Inflammatory macrophage treated with lipopolysaccharide for 4 hours (primary cell): ENCODE measurements around the gene PPP2R3A.
"Not testable (repeated sequence)": the region's sequence is repeated elsewhere in the genome, so short reads cannot be mapped to it uniquely, and the experiment has no call there.

Experiments
- DNase-seq: peaks from one replicate; pipeline ENCODE4 v3.0.0-alpha.2; 2020

The PPP2R3A gene

DNA sequence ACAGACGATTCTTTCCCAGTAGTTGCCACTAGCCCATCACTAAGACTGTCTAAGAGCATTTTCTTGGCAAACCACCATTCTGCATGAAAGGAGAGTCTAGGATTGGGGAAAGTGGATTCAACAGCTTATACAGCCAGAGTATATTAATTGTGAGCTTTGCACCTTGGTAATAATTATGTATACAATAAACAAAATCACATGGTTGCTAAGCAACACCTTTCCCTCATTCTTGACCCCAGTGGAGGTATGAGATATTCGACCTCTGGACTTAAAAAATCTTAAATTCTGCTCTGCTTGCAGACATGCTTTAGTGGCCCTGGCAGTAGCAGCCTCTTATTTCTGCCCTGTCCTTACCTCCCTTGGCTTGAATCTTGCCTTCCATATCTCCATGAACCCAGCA is 73.1 kb downstream of the PPP2R3A start:
- no peak for DNase-seq

DNA sequence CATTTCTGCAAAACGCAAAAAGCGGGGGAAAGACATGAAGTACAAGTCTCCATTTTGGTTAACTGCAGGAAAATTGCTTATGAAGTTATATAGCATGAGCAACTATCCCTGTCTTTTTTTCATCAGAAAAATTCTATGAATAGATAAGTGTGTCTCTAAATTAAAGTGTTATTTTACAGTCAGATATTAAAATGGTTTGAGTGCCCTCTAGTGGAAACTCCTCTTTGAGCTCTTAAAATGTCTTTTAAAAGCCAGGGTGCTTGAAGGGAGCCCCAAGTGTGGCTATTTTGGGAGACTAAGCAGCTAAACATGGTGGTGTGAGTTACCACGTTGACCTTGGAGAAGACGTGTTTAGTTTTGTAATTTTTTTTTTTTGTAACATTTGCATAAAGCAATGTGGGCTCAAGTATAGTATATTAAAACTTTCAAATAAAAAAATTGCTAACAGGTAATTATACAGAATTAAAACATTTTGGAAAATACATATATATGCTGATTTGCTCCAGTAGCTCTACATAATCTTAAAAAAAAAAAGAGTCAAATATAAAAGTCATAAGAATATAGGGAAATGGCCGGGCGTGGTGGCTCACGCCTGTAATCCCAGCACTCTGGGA is 77.2 kb downstream of the PPP2R3A start:
- DNase-seq = peak; percentile 55

DNA sequence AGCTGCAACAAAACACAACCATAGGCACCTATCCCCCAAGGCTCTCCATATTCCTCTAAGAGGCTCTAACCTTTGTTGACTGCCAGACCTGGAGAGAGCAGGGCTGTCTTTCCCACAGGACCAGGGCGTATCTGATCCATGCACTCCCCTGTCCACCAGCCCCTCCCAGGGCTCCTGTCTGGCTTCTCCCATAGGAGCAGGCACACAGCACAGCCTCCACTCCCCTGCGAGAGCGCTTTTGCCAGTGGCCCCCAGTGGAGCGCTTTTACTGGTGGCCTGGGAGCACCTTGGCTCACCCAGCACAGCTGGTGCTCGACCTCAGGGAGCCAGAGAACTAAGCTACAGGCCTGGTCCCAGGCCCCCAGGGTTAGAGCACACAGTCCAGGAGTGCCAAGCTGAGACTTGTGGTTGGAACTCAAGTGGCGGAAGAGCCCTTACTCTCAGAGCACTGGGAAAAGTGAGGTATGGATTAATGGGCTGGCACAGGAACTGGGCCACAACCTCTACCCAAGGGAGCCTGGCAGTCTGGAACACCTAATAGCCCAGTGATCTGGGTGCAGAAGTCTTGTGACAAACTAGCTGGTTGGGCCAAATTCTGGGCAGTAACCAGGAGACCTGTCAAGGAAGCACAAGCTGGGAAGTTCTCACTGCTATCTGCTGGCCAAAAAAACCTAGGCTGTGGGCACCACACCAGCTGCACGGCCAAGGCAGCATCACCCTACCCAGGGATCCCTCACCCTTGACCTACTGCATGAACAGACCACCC is 79.6 kb downstream of the PPP2R3A start:
- DNase-seq = no peak

DNA sequence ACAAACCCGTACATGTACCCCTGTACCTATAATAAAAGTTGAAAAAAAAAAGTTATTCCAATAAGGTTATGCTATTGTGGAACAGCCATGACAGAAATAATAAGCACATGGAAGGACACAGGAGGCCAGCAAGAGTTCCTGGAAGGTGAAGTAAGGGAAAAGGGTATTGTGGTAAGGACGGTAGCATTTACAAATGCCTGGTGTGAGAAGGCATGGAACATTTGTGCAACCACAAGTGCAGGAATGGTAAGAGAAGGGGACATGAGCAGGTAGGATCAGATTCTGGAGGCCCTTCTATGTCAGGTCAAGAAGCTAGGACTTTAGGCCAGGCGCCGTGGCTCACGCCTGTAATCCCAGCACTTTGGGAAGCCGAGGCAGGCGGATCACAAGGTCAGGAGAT is 82.5 kb downstream of the PPP2R3A start:
- no peak for DNase-seq

DNA sequence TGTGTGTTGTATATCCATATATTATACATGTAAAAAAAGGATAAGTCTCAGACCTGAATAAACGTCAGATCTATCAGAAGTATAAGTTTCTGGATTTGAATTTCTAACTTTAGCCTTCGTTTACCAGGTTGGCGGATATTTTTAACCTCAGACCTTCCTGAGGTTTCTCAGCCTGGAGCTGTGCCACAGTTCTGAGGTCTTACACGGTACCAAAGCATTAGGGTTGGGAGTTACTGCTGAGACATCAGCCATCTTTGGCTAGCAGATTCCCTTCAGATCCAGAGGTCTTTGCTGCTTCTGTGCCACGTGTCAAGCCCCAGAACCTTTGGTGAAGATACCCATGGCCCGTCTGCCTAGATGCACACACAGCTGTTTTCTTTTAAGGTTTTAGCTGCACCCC is 84.7 kb downstream of the PPP2R3A start:
- no peak for DNase-seq

DNA sequence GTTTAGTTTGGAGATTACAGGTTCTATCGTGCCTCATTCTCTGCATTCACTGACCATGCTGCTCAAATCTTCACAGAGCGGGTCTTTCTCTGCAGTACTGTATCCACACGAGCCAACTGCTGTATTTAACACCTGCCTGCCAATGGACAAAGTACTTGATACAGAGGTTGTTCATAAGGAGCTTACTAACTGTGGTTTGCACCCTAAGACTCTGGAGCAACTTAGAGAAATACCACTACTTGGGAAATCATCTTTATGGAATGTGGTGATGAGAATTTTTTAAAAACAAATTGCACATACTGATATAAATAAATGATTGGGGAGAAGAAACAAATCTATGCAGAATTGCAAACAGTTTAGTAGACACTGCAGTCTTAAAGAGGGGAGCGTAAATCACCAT is 90.0 kb downstream of the PPP2R3A start:
- DNase-seq = no peak

DNA sequence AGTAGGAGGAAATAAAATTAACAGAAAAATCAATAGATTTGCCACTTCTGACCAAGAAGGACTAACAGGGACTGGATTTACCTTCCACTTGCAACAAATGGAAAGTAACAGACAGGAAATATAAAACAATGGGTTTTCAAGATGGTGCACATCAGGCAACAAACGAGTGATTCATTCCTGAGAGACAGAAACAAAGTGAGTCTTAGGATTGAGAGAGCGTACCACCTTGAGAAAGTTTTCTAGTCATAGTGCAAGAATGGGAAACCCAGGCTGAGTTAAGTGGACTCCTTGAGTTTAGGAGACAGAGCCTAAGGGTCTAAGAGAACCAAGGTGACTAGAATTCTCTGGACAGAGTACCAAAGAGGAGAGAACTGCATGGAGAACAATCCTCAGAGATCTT is 101.7 kb downstream of the PPP2R3A start:
- DNase-seq = no peak

DNA sequence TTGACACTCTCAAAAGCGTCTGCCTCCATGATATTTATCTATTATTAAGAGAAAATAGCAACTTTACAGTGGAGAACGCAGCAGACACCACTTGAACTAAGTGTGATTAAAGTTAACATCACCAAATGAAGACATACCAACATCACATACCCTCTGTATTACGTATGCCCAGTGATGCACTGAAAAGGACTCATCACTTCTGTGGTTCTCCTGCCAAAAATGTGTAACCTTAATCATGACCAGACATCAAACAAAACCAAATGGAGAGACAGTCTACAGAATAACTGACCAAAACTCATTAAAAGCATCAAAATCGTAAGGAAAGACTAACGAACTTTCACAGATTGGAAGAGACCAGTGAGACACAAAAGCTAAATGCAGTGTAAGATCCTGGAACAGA is 103.2 kb downstream of the PPP2R3A start:
- DNase-seq = no peak

DNA sequence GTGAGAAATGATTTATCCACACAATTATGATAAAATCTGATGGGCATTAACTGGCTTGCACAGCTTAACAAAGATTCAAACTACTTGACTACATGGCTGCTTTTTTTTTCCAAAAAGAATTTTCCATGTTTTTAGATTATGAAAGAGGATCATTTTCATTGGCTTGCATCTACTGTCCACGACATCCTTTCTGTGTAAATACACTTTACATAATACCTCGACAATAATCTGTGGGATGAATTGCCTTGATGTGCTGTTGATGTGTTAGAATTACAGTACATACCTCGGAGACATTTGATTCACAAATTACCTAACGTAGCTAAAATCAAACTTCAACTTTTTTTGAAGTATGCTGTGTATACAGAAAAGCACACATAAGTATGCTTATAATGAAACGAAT is 104.4 kb downstream of the PPP2R3A start:
- DNase-seq = no peak

DNA sequence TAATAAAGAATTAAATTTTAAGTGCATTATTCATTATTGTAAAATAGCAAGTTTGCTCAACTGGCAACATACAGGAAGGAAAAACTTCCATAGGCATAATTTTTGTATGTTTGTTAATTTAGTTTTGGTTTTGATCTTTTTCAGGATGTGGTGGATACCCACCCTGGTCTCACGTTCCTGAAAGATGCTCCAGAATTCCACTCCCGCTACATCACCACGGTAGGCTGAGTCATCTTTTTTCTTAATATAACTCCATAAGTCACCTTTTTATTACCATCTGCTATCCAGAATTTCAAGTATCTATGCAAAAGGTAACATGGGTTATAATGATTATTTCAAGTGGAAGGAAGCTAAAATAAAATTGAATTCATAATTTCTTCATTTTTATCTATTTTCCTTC is 104.8 kb downstream of the PPP2R3A start:
- DNase-seq = no peak

DNA sequence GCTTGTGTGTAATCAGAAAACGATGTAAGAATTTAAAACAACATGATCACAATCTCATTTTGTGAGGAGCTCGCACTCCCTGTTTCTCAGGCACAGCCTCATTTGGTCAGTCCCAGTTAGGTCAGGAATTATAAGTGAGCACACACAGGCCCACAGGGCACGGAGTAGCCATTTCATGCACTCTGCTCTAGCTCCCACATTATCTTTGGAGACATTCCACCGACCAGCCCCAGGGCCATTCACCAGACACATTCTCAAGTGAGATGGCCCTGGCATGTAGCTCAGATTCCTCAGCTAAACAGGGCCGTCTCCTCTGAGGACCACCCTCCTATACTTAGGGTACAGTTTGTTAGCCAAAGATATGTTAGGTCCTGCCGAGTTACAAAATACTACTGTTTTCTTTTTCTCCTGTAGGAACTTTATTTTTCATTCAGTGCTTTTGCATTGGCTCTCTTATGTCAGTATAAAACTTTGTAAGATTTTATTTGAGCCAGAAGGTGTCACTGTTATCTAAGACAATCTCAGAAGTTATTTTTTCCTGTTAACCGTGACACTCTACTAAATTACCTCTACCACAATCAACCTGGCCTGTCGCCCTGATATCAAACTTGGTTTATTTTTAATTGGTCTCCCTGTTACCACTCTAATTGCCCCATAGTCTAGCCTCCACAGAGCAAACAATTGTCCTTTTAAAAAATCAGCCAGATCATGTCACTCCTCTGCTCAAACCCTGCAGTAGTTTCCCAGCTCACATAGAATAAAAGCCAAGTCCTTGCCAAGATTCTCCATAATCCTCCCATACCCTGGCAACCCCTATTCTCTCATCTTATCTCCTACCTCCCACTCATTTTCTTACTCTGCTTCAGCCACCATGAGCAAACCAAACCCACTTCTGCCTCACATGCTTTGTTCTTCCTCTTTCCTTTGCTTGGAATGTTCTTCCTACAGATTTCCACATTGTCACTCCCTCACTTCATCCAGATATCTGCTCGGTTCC is 105.7 kb downstream of the PPP2R3A start:
- DNase-seq = peak; percentile 72

DNA sequence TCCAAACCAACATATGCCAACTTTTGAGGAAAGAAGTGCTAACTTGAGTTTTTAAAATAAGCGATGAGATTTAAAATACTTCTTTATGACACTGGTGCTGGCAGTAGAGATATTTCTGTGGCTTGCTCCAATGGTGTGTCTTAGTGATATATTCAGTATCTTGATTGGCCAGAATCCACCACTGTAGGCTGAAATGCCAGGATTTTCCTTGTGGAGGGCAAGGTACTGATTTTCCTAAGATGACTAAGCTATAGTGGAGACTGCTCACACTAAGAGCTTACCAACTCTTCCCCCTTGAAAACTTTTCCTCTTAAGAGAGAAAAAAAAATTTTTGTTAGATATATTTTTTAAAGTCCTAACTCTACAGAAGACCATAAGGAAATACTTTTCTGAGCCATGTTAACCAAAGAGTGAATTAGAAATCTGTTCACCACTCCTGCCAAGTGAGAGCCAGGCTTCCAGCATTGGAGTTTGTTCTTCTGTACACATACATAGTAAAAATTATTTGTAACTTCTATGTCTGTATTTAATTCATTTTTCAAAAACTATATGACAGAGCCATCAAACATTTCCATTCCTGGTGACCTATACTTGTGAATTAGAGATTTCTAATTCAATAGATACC is 109.1 kb downstream of the PPP2R3A start:
- no peak for DNase-seq

DNA sequence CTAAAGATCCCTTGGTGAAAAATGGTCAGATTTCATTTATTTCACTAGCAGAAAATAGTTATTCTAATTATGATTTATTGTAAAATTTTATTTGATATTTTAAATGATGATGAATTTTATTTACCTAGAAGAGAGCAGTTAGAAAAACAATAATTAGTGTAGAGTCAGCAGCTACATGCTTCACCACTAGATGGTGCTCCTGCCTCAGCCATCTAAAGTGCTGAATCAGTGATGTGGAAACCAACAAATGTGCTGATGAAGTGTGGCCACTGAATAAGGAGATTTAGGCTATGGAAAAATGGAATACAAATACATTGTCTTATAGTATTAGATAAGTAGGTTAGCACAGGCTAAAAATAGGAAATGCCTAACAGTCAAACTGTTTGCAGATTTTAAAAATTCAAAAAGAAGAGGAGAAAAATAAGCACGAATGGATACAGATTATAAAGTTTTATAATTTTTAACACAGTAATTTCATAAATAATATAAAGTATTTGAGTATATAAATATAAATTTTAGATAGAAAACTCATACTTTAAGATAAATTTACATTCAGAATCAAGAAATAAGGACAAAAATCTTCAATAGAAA is 109.8 kb downstream of the PPP2R3A start:
- DNase-seq = peak; percentile 75

DNA sequence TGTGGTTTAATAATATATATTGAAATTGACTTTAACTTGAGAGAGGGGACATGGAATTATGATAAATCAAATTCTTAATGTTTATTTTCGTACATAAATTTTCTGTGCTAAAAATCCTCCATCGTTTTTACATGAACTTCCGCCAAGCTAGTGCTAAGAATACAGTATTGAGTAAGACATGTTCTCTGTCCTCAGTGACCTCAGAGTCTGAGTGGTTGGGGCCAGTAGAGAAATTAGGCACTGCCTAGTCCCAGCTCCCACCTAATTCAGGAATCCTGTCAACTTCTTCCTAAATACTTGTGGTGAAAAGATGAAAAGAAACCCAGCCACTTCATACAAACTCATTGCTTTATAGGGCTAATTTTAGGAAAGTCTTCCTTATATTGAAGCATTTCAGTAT is 110.3 kb downstream of the PPP2R3A start:
- peak; percentile 69 for DNase-seq

DNA sequence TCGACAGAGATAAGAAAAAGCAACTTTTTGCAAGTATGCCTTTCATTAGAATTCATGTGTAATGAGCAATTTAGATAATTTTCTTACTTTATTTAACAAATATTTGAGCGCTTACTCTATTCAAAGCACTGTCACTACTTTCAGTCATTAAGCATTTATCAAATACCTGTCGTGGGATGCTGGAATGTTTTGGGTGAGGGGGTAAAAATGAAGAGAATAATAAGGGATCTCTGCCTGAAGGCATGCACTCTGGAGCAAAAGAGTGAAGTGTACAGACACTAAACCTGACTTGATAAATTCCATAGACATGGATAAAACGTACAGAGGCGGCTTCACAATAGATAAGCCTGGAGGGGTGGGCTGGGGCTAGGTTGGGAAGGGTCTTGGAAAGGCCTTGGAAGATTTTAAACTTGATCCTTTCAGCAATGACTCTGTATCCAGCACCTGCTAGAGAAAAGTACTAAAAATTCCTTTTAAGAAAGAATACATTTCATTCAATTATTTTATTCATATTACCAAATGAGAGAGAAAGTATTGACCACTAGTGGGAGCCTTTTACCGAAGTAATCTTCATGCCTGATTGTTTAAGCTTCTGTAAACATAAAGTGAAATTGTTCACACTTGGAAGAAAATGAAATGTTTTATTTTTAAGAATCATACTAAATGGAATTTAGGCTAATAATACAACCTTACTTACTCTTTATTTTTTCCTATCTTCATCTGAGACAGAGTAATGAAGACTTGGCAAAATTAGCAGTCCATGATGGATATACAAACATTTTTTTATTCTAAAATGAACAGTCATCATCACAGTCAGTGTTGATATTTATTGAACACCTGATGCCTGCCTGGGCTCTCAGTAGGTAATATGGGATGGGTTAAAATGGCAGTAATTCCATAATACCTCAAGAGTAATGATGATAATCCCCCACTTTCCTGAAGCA is 113.2 kb downstream of the PPP2R3A start:
- peak; percentile 36 for DNase-seq

DNA sequence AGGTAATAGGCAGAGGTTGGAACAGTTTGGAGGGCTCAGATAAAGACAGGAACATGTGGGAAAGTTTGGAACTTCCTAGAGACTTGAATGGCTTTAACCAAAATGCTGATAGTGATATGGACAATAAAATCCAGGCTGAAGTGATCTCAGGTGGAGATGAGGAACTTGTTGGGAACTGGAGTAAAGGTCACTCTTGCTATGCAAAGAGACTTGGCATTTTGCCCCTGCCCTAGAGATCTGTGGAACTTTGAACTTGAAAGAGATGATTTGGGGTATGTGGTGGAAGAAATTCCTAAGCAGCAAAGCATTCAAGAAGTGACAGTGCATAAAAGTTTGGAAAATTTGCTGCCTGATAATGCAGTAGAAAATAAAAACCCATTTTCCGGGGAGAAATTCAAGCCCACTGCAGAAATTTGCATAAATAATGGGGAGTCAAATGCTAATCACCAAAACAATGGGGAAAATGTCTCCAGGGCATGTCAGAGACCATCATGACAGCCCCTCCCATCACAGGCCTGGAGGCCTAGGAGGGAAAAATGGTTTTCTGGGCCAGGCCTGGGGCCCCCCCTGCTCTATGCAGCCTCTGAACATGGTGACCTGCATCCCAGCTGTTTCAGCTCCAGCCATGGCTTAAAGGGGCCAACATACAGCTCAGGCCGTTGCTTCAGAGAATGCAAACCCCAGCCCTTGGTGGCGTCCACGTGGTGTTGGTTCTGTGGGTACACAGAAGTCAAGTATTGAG is 118.3 kb downstream of the PPP2R3A start:
- DNase-seq = not testable (repeated sequence)

DNA sequence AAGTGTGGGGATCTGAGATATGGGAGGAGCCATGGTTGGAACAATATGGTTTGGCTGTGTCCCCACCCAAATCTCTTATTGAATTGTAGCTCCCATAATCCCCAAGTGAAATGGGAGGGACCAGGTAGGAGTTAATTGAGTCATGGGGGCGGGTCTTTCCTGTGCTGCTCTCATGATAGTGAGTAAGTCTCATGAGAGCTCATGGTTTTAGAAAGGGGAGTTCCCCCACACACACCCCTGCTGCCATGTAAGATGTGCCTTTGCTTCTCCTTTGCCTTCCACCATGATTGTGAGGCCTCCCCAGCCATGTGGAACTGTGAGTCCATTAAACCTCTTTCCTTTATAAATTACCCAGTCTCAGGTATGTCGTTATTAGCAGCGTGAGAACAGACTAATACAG is 119.5 kb downstream of the PPP2R3A start:
- DNase-seq = peak; percentile 26

DNA sequence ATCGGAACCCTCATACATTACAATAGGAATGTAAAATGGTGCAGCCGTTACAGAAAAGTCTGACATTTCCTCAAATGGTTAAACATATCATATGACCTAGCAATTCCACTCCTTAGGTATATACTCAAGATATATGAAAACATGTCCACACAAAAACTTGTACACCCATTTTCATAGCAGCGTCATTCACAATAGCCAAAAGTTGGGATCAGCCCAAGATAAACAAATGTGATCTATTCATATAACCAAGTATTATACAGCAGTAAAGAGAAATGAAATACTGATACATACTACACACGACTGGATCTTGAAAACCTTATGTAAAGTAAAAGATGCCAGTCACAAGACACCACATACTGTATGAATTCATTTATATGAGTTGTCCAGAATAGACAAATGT is 128.2 kb downstream of the PPP2R3A start:
- no peak for DNase-seq

DNA sequence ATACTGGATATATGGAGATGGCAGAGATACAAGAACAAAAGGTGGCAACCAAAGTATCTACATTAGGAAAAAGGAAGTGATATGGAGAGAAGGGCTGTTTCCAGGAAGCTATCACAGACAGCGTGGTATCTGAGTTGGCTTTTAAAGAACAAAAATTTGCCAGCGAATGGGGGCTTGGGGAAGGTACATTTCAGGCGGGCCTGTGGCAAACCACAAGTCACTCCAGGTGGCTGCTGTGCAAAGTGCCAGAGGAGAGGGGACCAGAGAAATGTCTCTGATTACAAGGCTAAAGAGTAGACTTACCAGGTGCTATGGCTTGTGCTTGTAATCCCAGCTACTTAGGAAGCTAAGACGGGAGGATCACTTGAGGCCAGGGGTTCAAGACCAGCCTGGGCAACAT is 139.5 kb downstream of the PPP2R3A start:
- no peak for DNase-seq

DNA sequence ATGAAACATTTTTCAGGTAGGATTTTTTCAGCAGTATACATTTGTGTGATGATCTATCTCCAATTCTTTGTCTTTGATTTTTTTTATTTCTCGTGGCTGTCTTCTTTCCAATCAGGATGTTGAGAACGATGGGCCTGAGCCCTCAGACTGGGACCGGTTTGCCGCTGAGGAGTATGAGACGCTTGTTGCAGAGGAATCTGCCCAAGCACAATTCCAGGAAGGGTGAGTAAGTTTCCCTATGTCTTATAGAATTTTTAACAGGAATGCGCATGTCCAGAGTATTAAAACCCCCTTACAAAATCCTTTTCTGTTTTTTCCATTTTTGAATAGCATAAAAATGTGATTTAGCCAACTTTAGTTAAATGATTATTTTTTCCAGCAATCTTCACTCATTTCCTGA is 140.6 kb downstream of the PPP2R3A start:
- DNase-seq = no peak

DNA sequence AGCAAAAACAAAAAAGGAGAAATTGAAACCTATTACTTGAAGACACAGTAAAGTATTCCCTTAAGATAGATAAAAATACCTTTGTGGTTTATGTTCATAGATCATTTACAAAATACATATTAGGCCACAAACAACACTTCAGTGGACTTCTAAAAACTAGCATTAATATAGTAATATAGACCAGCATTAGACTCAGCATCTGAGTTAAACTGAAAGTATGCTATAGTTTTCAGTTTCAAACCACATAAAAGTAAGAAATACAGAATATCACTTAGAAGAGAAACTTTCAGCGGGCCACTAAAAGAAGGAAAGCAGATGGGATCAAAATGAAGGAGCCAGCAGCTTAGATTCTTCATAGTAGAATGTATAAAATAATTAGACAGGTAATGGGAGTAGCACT is 144.0 kb downstream of the PPP2R3A start:
- DNase-seq = no peak
